ENCODE results near the gene PACSIN1. TPM values are rescaled to one million over a fixed set of nuclear protein-coding genes. Genes with fewer than 3 reads are reported as not detected.

Gene PACSIN1
- total and polyA plus RNA-seq, 2 donors (not counting 3 experiments of a cell fraction or from before 2014, with no cell fraction given), result 0.03 TPM; not detected in 1

DNA sequence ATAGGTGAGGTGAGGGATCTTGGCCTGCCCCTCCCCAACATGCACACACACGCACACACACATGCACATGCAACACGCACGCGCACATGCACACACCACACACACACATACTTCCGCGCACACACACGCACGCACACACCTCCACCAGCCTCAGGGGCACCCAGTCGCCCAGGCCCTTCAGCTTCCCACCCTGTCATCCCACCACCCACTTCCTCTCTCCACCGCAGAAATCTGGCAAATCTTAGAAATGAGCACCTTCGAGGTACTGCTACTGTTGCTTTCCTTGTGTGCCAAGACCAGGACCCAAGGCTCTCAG, 89.1 kb downstream of the PACSIN1 start:
- Histone ChIP-seq H3K4me2 (ENCODE audit: insufficient read depth, low read length) (no peak overlapping the region), H3K9ac (replicated peaks; ENCODE audit: extremely low read depth, insufficient read depth, low read length) (no peak overlapping the region), H2AFZ (ENCODE audit: low read depth, low read length) (no peak overlapping the region), H3K9me3 (replicated peaks; ENCODE audit: control insufficient read depth, insufficient read depth, low read length) (no peaks in the 10 kb centered on the region), H3K36me3 (ENCODE audit: control insufficient read depth in 2 of 2, extremely low read depth in 1 of 2, insufficient read depth in 2 of 2, low read length in 2 of 2) (no peaks in the 10 kb centered on the region), H4K20me1 (replicated peaks; ENCODE audit: control insufficient read depth, extremely low read depth, insufficient read depth, low read length) (no peaks in the 10 kb centered on the region), H3K27ac (ENCODE audit: insufficient read depth, low read depth, low read length) (no peak overlapping the region), H3K4me1 (ENCODE audit: control insufficient read depth, extremely low read depth, insufficient read depth, low read length) (no peaks in the 10 kb centered on the region), H3K79me2 (ENCODE audit: control insufficient read depth, insufficient read depth, low read length) (no peaks in the 10 kb centered on the region), H3K4me3 (replicated peaks in 1 of 3; ENCODE audit: insufficient read depth in 1 of 3, low read depth in 1 of 3, low read length in 3 of 3) (no peak overlapping the region), H3K9me1 (replicated peaks; ENCODE audit: control insufficient read depth, extremely low read depth, insufficient read depth, low read length) (no peaks in the 10 kb centered on the region), H3K27me3 (ENCODE audit: control insufficient read depth in 2 of 2, insufficient read depth in 2 of 2, low read length in 2 of 2) (no peaks in the 10 kb centered on the region)
- ChIA-PET CTCF (interaction anchor here (1.1 kb wide), 1 partner anchor 28 kb away, joined by 3 read pairs; no protein-coding TSS in a partner anchor), POLR2A (no interaction called here)
- DNase-seq (ENCODE audit: low read depth, low spot score) (no peak), FAIRE-seq (no peak)
- TF ChIP-seq EZH2 (IDR thresholded peaks at IDR 0.05; ENCODE audit: borderline replicate concordance, low read depth, low read length, severe bottlenecking), result no peak
- no peak for TF ChIP-seq POLR2AphosphoS5 (IDR thresholded peaks at IDR 0.05; ENCODE audit: insufficient read depth, low read depth, low read length)
- TF ChIP-seq FOS (IDR thresholded peaks at IDR 0.05; ENCODE audit: borderline replicate concordance, insufficient read depth, low read length), result no peak
- no peak for TF ChIP-seq GATA2 (IDR thresholded peaks at IDR 0.05; ENCODE audit: insufficient read depth, insufficient read length, low read depth, low read length)
- TF ChIP-seq POLR2A (IDR thresholded peaks at IDR 0.05; ENCODE audit: low read depth, low read length), result no peak
- TF ChIP-seq, protein P1, sequence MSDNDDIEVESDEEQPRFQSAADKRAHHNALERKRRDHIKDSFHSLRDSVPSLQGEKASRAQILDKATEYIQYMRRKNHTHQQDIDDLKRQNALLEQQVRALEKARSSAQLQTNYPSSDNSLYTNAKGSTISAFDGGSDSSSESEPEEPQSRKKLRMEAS (IDR thresholded peaks at IDR 0.05; ENCODE audit: insufficient read depth, insufficient read length), result no peak
- no peak for TF ChIP-seq JUN (IDR thresholded peaks at IDR 0.05; ENCODE audit: borderline replicate concordance, insufficient read depth, insufficient read length, low read depth)
- no peak for TF ChIP-seq MYC (IDR thresholded peaks at IDR 0.05; ENCODE audit: low read depth, low read length)
- TF ChIP-seq CTCF (IDR thresholded peaks at IDR 0.05; ENCODE audit: extremely low read depth in 1 of 2, insufficient read depth in 1 of 2, low read depth in 1 of 2, low read length in 2 of 2), result no peak
- dilution Hi-C loops (cut with MboI; ENCODE audit: extremely low pct_ligation_motif_present, low sequenced_read_pairs), result no loop called here
- intact Hi-C loops (cut with micrococcal nuclease), result no loop called here
- no TSS peak for BruUV-seq (replicated peaks)

Data from endothelial cell of umbilical vein (primary cell).